MM.1S (cell line): ENCODE data around the gene KCNK16.

ENCODE experiments used
- CTCF ChIP-seq: fragments of 300-600 bp; sonication (generic); IDR thresholded peaks from 2 replicates; pipeline ENCODE4 v1.5.1; 2016; ENCODE audit warnings: antibody characterized with exemption, low read length, mixed read lengths
- EZH2phosphoT487 ChIP-seq: fragments of 300-600 bp; sonication (generic); IDR thresholded peaks from 2 replicates; pipeline ENCODE4 v1.6.1; 2018; ENCODE audit warnings: antibody characterized with exemption, low read length

DNA sequence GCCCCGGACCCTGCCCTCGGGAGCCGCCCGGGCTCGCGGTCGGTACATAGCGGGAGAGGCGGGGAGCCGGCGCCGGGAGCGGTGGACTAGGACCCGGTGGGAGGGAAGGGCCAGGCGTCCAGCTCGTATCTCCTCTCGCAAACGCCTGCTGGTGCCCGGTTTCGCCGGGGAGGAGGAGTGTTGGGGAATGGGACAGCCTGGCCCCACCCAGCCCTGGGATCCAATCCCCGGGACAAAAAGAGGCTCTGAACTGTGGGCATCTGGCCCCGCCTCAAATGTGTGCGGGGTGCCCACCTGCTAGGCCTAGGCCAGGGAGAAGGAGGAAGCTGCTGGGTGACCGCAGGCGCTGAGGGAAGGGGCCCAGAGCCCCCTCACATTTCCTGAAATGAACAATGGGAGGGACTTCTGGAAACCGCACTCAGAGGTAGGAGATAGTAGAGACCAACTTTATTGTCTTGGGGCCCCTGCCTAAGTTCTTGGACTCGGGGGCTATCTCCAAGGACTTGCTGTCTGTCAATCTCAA is 8.2 kb downstream of the KCNK16 start, which contains the start of gene KCNK17:
- TF ChIP-seq EZH2phosphoT487, result no peak
- TF ChIP-seq CTCF, result no peak
